Measurements from ENCODE around the gene PPL. TPM values are rescaled to one million over a fixed set of nuclear protein-coding genes. Genes with fewer than 3 reads are reported as not detected.

PPL gene
- total and polyA plus RNA-seq, 2 of the 13 experiments (the other 11 are each of a cell fraction or from before 2014, with no cell fraction given), result 5.7 to 6.6 TPM

GRCh38 chr16:4936991-4937781, at the start of gene PPL (continued):
- TF ChIP-seq ZNF318 (CRISPR knock-in tag; IDR thresholded peaks at IDR 0.05) (no peak), TEAD3 (CRISPR knock-in tag; optimal IDR thresholded peaks at IDR 0.05; ENCODE audit: borderline replicate concordance) (no peak), ZNF101 (CRISPR knock-in tag; IDR thresholded peaks at IDR 0.05; ENCODE audit: borderline replicate concordance, low read depth) (no peak; the same call in 1 of the 2 replicates), ZIK1 (CRISPR knock-in tag; IDR thresholded peaks at IDR 0.05; ENCODE audit: borderline replicate concordance, low read depth) (no peak), HOXD1 (CRISPR knock-in tag; IDR thresholded peaks at IDR 0.05) (no peak), NFAT5 (CRISPR knock-in tag; IDR thresholded peaks at IDR 0.05) (no peak), ZNF552 (CRISPR knock-in tag; IDR thresholded peaks at IDR 0.05; ENCODE audit: borderline replicate concordance) (no peak), MXD1 (CRISPR knock-in tag; IDR thresholded peaks at IDR 0.05) (peak; percentile 34; the same call in 1 of the 2 replicates), ARNT (IDR thresholded peaks at IDR 0.05) (no peak), SP4 (CRISPR knock-in tag; IDR thresholded peaks at IDR 0.05) (peak; percentile 92), TP53 (CRISPR knock-in tag; conservative IDR thresholded peaks at IDR 0.05) (no peak), SNAPC5 (CRISPR knock-in tag; IDR thresholded peaks at IDR 0.05; ENCODE audit: borderline replicate concordance) (no peak), RARG (CRISPR knock-in tag; IDR thresholded peaks at IDR 0.05; ENCODE audit: low read depth) (no peak), MED13 (CRISPR knock-in tag; IDR thresholded peaks at IDR 0.05) (no peak)

Measured in HepG2 (cell line).